ENCODE results near the gene TBP.
"Not testable (repeated sequence)": the region's sequence is repeated elsewhere in the genome, so short reads cannot be mapped to it uniquely, and the experiment has no call there.

The TBP gene

GRCh38 chr6:170524172-170524502, 30.0 kb upstream of the TBP start:
- TF ChIP-seq CTCF (IDR thresholded peaks at IDR 0.05) = no peak
- no peak for DNase-seq (ENCODE audit: low spot score)
- H3K27ac ChIP-seq = no peak overlapping the region
- H3K4me3 ChIP-seq = no peak overlapping the region

- DNase-seq (ENCODE audit: low spot score) = no peak
- H3K27ac ChIP-seq = no peak overlapping the region
- H3K4me3 ChIP-seq = no peak overlapping the region
- no peak for TF ChIP-seq CTCF (IDR thresholded peaks at IDR 0.05)
Measured at GRCh38 chr6:170525795-170526194, 28.4 kb upstream of the TBP start.

DNA sequence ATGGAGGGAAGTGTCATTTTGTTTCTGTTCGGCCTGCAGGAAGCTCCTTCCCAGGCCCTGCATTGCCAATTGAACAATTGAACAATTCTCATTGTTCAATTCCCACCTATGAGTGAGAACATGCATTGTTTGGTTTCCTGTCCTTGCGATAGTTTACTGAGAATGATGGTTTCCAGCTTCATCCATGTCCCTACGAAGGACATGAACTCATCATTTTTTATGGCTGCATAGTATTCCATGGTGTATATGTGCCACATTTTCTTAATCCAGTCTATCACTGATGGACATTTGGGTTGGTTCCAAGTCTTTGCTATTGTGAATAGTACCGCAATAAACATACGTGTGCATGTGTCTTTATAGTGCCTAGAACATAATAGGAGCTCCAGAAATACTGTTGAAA, 26.2 kb upstream of the TBP start:
- not testable (repeated sequence) for H3K27ac ChIP-seq; DNase-seq (ENCODE audit: low spot score); H3K4me3 ChIP-seq

DNA sequence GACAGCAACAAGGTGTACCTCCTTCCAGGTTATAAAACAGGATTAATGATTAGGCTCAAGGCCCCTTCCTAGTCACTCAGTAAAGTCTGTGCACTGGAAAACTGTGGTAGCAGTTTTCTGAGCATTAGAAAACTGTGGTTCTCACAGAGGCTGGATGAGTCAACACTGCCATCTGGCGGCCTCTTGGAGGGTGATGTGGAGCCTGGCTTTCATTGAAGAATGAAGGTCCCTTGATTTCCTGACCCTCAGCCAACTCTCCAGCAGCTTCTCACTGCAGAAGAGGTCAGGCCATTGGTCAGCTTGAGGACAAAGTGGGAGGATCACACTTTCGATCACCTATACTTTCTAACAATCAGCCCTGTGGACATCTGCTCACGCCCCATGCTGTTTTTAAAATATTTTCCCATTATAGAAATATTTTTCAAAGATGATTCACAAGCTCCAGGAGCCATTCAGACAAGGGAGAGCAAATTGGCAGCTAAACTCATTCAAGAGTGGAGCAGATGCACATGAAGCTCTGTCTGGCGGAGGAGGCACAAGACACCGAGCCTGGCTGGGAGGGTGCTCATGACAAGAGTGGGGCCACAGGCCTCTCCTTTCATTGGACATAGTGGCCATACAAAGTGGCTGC, 24.2 kb upstream of the TBP start:
- H3K27ac ChIP-seq = no peak overlapping the region
- TF ChIP-seq CTCF (IDR thresholded peaks at IDR 0.05) = peak; percentile 81
- DNase-seq (ENCODE audit: low spot score) = no peak

DNA sequence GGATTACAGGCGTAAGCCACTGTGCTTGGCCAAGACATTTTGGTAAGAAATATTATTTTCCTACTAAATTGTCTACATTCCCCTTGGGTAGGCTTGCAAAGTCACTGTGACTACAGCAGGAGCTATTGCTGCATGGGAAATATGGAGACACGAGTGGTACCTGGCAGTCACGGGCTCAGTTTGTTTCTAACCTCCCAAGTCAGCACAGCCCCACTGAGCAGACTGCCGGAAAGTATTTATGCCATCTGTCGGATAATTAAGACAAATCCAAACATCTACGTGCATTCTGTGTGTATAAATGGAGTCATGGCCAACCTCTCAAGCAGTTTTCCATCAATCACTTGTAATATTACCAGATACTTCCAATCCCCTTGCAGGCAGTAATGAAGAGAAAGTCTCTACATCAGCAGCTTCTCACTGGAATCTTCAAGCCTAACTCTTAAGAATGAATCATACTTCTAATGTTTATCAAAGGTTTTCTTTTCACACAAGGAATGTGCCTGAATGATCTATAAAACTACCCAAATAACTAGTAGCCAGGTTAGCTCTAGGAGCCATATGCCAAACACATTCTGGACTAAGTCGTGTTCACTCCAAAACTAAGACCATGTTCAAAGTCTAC, 21.2 kb upstream of the TBP start:
- DNase-seq (ENCODE audit: low spot score) = no peak
- TF ChIP-seq CTCF (IDR thresholded peaks at IDR 0.05) = no peak
- Histone ChIP-seq H3K4me3 (no peak overlapping the region), H3K27ac (no peak overlapping the region)

More for the DNA sequence above, 24.2 kb upstream of the TBP start:
- no peak overlapping the region for H3K4me3 ChIP-seq

DNA sequence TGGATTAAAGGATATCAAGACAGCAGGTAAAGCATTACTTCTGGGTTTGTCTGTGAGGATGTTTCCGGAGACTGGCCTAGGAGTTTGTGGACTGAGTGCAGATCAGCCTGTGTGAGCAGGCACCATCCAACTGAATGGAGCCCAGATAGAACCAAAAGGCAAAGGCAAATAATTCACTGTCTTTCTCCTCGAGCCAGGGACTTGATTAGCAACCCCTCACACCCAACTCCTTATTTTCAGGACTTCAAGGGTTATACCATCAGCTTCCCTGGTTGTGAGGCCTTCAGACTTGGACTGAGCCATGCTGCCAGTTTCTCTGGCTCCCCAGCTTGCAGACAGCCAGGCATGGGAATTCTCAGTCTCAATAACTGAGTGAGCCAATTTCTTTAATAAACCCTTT, 20.4 kb upstream of the TBP start:
- no peak for TF ChIP-seq CTCF (IDR thresholded peaks at IDR 0.05)
- Histone ChIP-seq H3K4me3 (no peak overlapping the region), H3K27ac (no peak overlapping the region)
- no peak for DNase-seq (ENCODE audit: low spot score)

- no peak overlapping the region for H3K27ac ChIP-seq
- no peak overlapping the region for H3K4me3 ChIP-seq
- no peak for DNase-seq (ENCODE audit: low spot score)
Measured at GRCh38 chr6:170535004-170535403, 19.2 kb upstream of the TBP start.

More at GRCh38 chr6:170535004-170535403, 19.2 kb upstream of the TBP start:
- TF ChIP-seq CTCF (IDR thresholded peaks at IDR 0.05) = no peak

Measured in coronary artery (tissue), 2 donors.